Peyer's patch (tissue), 4 donors: Measurements from ENCODE around the gene RPS28. TPM values are rescaled to one million over a fixed set of nuclear protein-coding genes. Genes with fewer than 3 reads are reported as not detected.

Source experiments
- DNase-seq, 3 donors: peaks; one replicate each; pipeline ENCODE4 v3.0.0-alpha.2; 2017 to 2019
- H3K27ac ChIP-seq, 4 donors: fragments of 200-600 bp; sonication (generic); one replicate each; pipeline ENCODE4 v1.5.1; 2016 to 2019
- H3K27me3 ChIP-seq, 2 donors: fragments of 200-600 bp; sonication (generic); one replicate each; pipeline ENCODE4 v1.5.1; 2019
- H3K36me3 ChIP-seq, 3 donors: fragments of 200-600 bp; sonication (generic); one replicate each; pipeline ENCODE4 v1.5.1; 2016 to 2019
- H3K4me1 ChIP-seq, 4 donors: fragments of 200-600 bp; sonication (generic); one replicate each; pipeline ENCODE4 v1.5.1; 2016 to 2019
- H3K4me3 ChIP-seq, 4 donors: fragments of 200-600 bp; sonication (generic); 1 replicate in 3 of 4; 2 replicates in 1 of 4; pipeline ENCODE4 v1.5.1; 2016 to 2019; ENCODE audit warnings: mild to moderate bottlenecking in 1 of 4
- H3K9me3 ChIP-seq, 4 donors: fragments of 200-600 bp; sonication (generic); one replicate each; pipeline ENCODE4 v1.5.1; 2016 to 2019; ENCODE audit warnings: mild to moderate bottlenecking in 1 of 4
- CTCF ChIP-seq, 6 experiments: fragments of 450-650 bp in 4 of 6; fragments of 200-600 bp in 2 of 6; sonication (generic) in 1 of 6; IDR thresholded peaks; one replicate each; pipeline ENCODE4 v1.5.1; 2017 to 2019; ENCODE audit warnings: antibody characterized with exemption in 6 of 6, mild to moderate bottlenecking in 3 of 6, moderate library complexity in 1 of 6
- POLR2A ChIP-seq, 2 donors: fragments of 450-650 bp; IDR thresholded peaks; one replicate each; pipeline ENCODE4 v1.5.1; 2017; ENCODE audit warnings: antibody characterized with exemption in 2 of 2, mild to moderate bottlenecking in 2 of 2, moderate library complexity in 2 of 2
- total RNA-seq, 4 donors: library from RNA; depleted of rRNA; stranded (reverse); fragments of >200 nt; gene quantifications; one replicate each; pipeline ENCODE4 v1.1.0, GENCODE V29; 2016

The RPS28 gene
- total RNA-seq, 4 donors from 2014 or later, result 306 to 519 (median 393) TPM

GRCh38 chr19:8333767-8334457 lies 12.6 kb downstream of the RPS28 start:
- no peaks in the 10 kb centered on the region for H3K36me3 ChIP-seq
- H3K27ac ChIP-seq, result no peak overlapping the region
- H3K4me3 ChIP-seq, result no peak overlapping the region
- peaks cover 0 to 21% of the 10 kb centered on the region in 2 donors for H3K27me3 ChIP-seq
- peaks cover 0 to 26% (median 7%) of the 10 kb centered on the region in 4 donors for H3K4me1 ChIP-seq
- DNase-seq, result no peak
- TF ChIP-seq POLR2A (IDR thresholded peaks at IDR 0.05) (no peak), CTCF (IDR thresholded peaks at IDR 0.05) (no peak)
- H3K9me3 ChIP-seq, result no peaks in the 10 kb centered on the region

GRCh38 chr19:8334458-8335342 lies 13.4 kb downstream of the RPS28 start:
- peak in 2 of 3 donors; percentile 64 to 71 for DNase-seq
- Histone ChIP-seq H3K4me3 (peak overlapping the region in 3 of 4 donors; percentile 43 to 53 (median 46)), H3K27ac (no peak overlapping the region), H3K27me3 (peaks cover 0 to 21% of the 10 kb centered on the region in 2 donors), H3K4me1 (peaks cover 0 to 26% (median 7%) of the 10 kb centered on the region in 4 donors), H3K36me3 (no peaks in the 10 kb centered on the region), H3K9me3 (no peaks in the 10 kb centered on the region)
- TF ChIP-seq CTCF (IDR thresholded peaks at IDR 0.05), result no peak
- no peak for TF ChIP-seq POLR2A (IDR thresholded peaks at IDR 0.05)

- Histone ChIP-seq H3K27ac (no peak overlapping the region), H3K27me3 (peaks cover 0 to 21% of the 10 kb centered on the region in 2 donors), H3K36me3 (no peaks in the 10 kb centered on the region), H3K4me3 (peak overlapping the region in 3 of 4 donors; percentile 43 to 53 (median 46)), H3K4me1 (peaks cover 0 to 26% (median 7%) of the 10 kb centered on the region in 4 donors), H3K9me3 (no peaks in the 10 kb centered on the region)
- TF ChIP-seq POLR2A (IDR thresholded peaks at IDR 0.05) (no peak), CTCF (IDR thresholded peaks at IDR 0.05) (no peak)
- peak in 2 of 3 donors; percentile 58 for DNase-seq
These were observed 14.2 kb downstream of the RPS28 start for GRCh38 chr19:8335343-8336071.

GRCh38 chr19:8336072-8336569 lies 14.8 kb downstream of the RPS28 start:
- Histone ChIP-seq H3K4me1 (peaks cover 0 to 26% (median 7%) of the 10 kb centered on the region in 4 donors), H3K27ac (no peak overlapping the region), H3K4me3 (no peak overlapping the region), H3K36me3 (no peaks in the 10 kb centered on the region), H3K27me3 (peaks cover 0 to 21% of the 10 kb centered on the region in 2 donors), H3K9me3 (no peaks in the 10 kb centered on the region)
- TF ChIP-seq POLR2A (IDR thresholded peaks at IDR 0.05) (no peak), CTCF (IDR thresholded peaks at IDR 0.05) (no peak)
- no peak for DNase-seq

- TF ChIP-seq CTCF (IDR thresholded peaks at IDR 0.05) (no peak), POLR2A (IDR thresholded peaks at IDR 0.05) (no peak)
- Histone ChIP-seq H3K36me3 (no peaks in the 10 kb centered on the region), H3K4me3 (no peak overlapping the region), H3K27me3 (peaks cover 0 to 21% of the 10 kb centered on the region in 2 donors), H3K9me3 (no peaks in the 10 kb centered on the region), H3K4me1 (peaks cover 0 to 26% (median 7%) of the 10 kb centered on the region in 4 donors), H3K27ac (no peak overlapping the region)
- DNase-seq, result no peak
These were observed 15.4 kb downstream of the RPS28 start for GRCh38 chr19:8336660-8337059.
